NB4 (cell line): ENCODE data around the gene CHRDL2.

ENCODE experiments used
- MYC ChIP-seq: IDR thresholded peaks from 2 replicates; pipeline ENCODE4 v1.6.1; 2011; ENCODE audit warnings: low read depth, low read length
- POLR2A ChIP-seq: IDR thresholded peaks from 2 replicates; pipeline ENCODE4 v1.6.1; 2011; ENCODE audit warnings: mild to moderate bottlenecking; ENCODE audit not compliant: insufficient read length; ENCODE audit errors: extremely low read depth
- TF ChIP-seq, protein P1 (sequence below): IDR thresholded peaks from one replicate; pipeline ENCODE4 v1.5.1; 2012; ENCODE audit warnings: low read depth, low read length

DNA sequence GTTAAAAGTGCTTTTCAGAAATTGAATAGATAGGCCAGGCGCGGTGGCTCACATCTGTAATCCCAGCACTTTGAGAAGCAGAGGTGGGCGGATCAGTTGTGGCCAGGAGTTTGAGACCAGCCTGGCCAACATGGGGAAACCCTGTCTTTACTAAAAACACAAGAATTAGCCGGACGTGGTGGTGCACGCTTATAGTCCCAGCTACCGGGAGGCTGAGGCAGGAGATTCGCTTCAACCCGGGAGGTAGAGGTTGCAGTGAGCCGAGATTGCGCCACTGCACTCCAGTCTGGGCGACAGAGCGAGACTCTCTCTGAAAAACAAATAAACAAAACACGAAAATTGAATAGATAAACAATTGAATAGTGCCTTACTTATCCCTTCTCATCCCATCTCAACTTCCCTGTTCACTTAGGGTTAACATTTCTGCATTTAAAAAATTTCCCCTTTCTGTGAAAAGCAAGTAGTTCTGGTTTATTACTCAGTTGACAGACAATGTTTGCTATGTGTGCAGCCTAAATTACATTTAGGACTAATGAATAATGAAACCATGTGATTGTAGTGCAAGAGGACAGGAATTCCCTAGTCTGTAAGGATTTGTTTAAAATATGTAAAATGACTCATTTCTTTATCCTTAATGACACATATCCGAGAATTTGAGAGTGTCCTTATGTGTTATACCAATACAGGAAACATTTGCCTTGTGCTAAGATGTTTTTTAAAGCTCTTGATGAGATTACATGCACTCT, 23.5 kb upstream of the CHRDL2 start:
- TF ChIP-seq, protein P1, sequence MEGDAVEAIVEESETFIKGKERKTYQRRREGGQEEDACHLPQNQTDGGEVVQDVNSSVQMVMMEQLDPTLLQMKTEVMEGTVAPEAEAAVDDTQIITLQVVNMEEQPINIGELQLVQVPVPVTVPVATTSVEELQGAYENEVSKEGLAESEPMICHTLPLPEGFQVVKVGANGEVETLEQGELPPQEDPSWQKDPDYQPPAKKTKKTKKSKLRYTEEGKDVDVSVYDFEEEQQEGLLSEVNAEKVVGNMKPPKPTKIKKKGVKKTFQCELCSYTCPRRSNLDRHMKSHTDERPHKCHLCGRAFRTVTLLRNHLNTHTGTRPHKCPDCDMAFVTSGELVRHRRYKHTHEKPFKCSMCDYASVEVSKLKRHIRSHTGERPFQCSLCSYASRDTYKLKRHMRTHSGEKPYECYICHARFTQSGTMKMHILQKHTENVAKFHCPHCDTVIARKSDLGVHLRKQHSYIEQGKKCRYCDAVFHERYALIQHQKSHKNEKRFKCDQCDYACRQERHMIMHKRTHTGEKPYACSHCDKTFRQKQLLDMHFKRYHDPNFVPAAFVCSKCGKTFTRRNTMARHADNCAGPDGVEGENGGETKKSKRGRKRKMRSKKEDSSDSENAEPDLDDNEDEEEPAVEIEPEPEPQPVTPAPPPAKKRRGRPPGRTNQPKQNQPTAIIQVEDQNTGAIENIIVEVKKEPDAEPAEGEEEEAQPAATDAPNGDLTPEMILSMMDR: no peak
- TF ChIP-seq POLR2A (no peak), MYC (no peak)
